Upper lobe of left lung (tissue), 4 donors: ENCODE data around the gene PPIE.

Experiments used
- EP300 ChIP-seq, 4 donors: sonication (generic); formaldehyde crosslinking; IDR thresholded peaks; one replicate each; pipeline ENCODE4 v1.5.1; 2017; ENCODE audit warnings: antibody characterized with exemption in 4 of 4, control low read depth in 2 of 4
- POLR2A ChIP-seq, 4 donors: fragments of 450-650 bp; IDR thresholded peaks; one replicate each; pipeline ENCODE4 v1.5.1; 2016 to 2017; ENCODE audit warnings: antibody characterized with exemption in 4 of 4, mild to moderate bottlenecking in 2 of 4
- TF ChIP-seq, protein P1 (sequence below), 6 experiments: fragments of 450-650 bp in 4 of 6; fragments of 200-600 bp in 2 of 6; sonication (generic) in 2 of 6; IDR thresholded peaks; one replicate each; pipeline ENCODE4 v1.5.1; 2016 to 2019; ENCODE audit warnings: antibody characterized with exemption in 6 of 6

- TF ChIP-seq, protein P1, sequence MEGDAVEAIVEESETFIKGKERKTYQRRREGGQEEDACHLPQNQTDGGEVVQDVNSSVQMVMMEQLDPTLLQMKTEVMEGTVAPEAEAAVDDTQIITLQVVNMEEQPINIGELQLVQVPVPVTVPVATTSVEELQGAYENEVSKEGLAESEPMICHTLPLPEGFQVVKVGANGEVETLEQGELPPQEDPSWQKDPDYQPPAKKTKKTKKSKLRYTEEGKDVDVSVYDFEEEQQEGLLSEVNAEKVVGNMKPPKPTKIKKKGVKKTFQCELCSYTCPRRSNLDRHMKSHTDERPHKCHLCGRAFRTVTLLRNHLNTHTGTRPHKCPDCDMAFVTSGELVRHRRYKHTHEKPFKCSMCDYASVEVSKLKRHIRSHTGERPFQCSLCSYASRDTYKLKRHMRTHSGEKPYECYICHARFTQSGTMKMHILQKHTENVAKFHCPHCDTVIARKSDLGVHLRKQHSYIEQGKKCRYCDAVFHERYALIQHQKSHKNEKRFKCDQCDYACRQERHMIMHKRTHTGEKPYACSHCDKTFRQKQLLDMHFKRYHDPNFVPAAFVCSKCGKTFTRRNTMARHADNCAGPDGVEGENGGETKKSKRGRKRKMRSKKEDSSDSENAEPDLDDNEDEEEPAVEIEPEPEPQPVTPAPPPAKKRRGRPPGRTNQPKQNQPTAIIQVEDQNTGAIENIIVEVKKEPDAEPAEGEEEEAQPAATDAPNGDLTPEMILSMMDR (IDR thresholded peaks at IDR 0.05), result no peak
- no peak for TF ChIP-seq POLR2A (IDR thresholded peaks at IDR 0.05)
- no peak for TF ChIP-seq EP300 (IDR thresholded peaks at IDR 0.05)
Measured at GRCh38 chr1:39788426-39788757, 49.7 kb downstream of the PPIE start.
